ENCODE measurements around the gene SCO2. TPM values are rescaled to one million over a fixed set of nuclear protein-coding genes. Genes with fewer than 3 reads are reported as not detected.

SCO2 gene
- total RNA-seq, 4 donors from 2014 or later = 5.1 to 63.6 (median 5.9) TPM; not detected in 1

- H3K27me3 ChIP-seq = no peaks in the 10 kb centered on the region
- H3K4me1 ChIP-seq = peaks cover 21 to 74% (median 60%) of the 10 kb centered on the region in 4 donors
- peak overlapping the region; percentile 94 to 99 (median 98) for H3K27ac ChIP-seq
- no peaks in the 10 kb centered on the region for H3K9me3 ChIP-seq
- no peak for DNase-seq
- in situ Hi-C loops (cut with MboI; ENCODE audit: low pct_ligation_motif_present in 1 of 4, low pct_unique_long_range_greater_than_20kb in 1 of 4, low sequenced_read_pairs in 3 of 4) = no loop called here
- 85 to 92% methylated on average over 9 to 18 of the region's 18 CpGs for WGBS, 2 donors (ENCODE audit: low coverage in 1 of 2)
- H3K4me3 ChIP-seq = no peak overlapping the region
- no peak for TF ChIP-seq POLR2AphosphoS5 (IDR thresholded peaks at IDR 0.05)
- TF ChIP-seq POLR2A (IDR thresholded peaks at IDR 0.05) = no peak
- TF ChIP-seq EP300 (IDR thresholded peaks at IDR 0.05; ENCODE audit: low read depth) = no peak
- no peak for TF ChIP-seq CTCF (IDR thresholded peaks at IDR 0.05)
- H3K36me3 ChIP-seq = peaks cover 0 to 3% (median 0%) of the 10 kb centered on the region in 4 donors
- intact Hi-C loops (cut with DNase I; ENCODE audit: low total_unique reads) = no loop called here
Observed at GRCh38 chr22:50527921-50528681, 2.7 kb upstream of the SCO2 start.

GRCh38 chr22:50526834-50527801 lies 1.7 kb upstream of the SCO2 start:
- intact Hi-C loops (cut with DNase I; ENCODE audit: low total_unique reads) (no loop called here), in situ Hi-C loops (cut with MboI; ENCODE audit: low pct_ligation_motif_present in 1 of 4, low pct_unique_long_range_greater_than_20kb in 1 of 4, low sequenced_read_pairs in 3 of 4) (no loop called here)
- WGBS, 2 donors (ENCODE audit: low coverage in 1 of 2) = 54% methylated on average over 29 of the region's 29 CpGs; no CpG with 5 or more reads in 1 of the 2 donors
- peak; percentile 74 for DNase-seq
- H3K27me3 ChIP-seq = no peaks in the 10 kb centered on the region
- H3K9me3 ChIP-seq = no peaks in the 10 kb centered on the region
- H3K4me3 ChIP-seq = peak overlapping the region; percentile 58 to 86 (median 74)
- TF ChIP-seq POLR2A (IDR thresholded peaks at IDR 0.05) (peak; percentile 12), CTCF (IDR thresholded peaks at IDR 0.05) (no peak), EP300 (IDR thresholded peaks at IDR 0.05; ENCODE audit: low read depth) (no peak), POLR2AphosphoS5 (IDR thresholded peaks at IDR 0.05) (peak in 2 of 3 donors; percentile 44 to 59)
- peaks cover 15 to 66% (median 56%) of the 10 kb centered on the region in 4 donors for H3K4me1 ChIP-seq
- H3K27ac ChIP-seq = peak overlapping the region; percentile 95 to 99 (median 98)
- H3K36me3 ChIP-seq = peaks cover 0 to 11% (median 0%) of the 10 kb centered on the region in 4 donors

DNA sequence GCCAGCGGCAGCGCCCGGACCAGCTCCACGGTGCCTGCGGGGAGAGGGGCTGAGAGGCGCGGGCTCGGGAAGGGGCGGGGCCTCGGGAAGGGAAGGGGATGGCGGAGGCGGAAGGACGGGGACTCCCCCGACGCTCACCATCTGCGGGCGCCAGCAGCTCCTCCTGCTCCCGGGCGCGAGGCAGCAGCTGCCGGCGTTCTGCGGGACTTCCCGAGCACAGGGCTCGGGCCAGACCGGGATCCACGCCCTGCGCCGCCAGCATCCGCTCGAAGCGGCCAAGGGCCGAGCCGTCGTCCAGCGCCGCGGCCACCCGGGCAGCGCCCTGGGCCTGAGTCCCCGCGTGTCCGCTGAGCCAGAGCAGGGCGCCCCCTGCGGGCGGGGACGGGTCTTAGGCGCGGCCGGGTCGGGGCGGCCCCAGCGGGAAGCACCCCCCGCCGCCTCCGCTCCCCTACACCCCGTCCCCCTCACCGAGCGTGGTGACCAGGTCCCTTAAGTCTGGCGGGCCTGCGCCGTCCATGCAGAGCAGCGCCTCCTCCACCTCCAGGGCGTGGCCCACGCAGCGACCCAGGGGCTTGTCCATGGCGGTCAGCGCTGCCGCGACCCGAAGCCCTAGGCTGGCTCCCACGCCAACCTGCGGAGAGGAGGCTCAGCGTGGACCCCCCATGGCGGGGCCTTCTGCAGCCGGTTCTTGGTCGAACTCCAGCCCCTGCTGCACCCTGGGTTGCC lies 873 bp upstream of the SCO2 start:
- peaks cover 14 to 59% (median 48%) of the 10 kb centered on the region in 4 donors for H3K4me1 ChIP-seq
- peak overlapping the region; percentile 95 to 99 (median 98) for H3K27ac ChIP-seq
- peak; percentile 88 for DNase-seq
- WGBS, 2 donors (ENCODE audit: low coverage in 1 of 2) = 1% methylated on average over 50 of the region's 77 CpGs; no CpG with 5 or more reads in 1 of the 2 donors
- TF ChIP-seq EP300 (IDR thresholded peaks at IDR 0.05; ENCODE audit: low read depth) (no peak), POLR2A (IDR thresholded peaks at IDR 0.05) (no peak), CTCF (IDR thresholded peaks at IDR 0.05) (peak; percentile 37 to 76 (median 69)), POLR2AphosphoS5 (IDR thresholded peaks at IDR 0.05) (peak; percentile 10 to 60 (median 46))
- peak overlapping the region; percentile 58 to 86 (median 74) for H3K4me3 ChIP-seq
- no peaks in the 10 kb centered on the region for H3K27me3 ChIP-seq
- no peaks in the 10 kb centered on the region for H3K9me3 ChIP-seq
- in situ Hi-C loops (cut with MboI; ENCODE audit: low pct_ligation_motif_present in 1 of 4, low pct_unique_long_range_greater_than_20kb in 1 of 4, low sequenced_read_pairs in 3 of 4) = no loop called here
- intact Hi-C loops (cut with DNase I; ENCODE audit: low total_unique reads) = no loop called here
- peaks cover 0 to 11% (median 0%) of the 10 kb centered on the region in 4 donors for H3K36me3 ChIP-seq

Data from transverse colon (tissue), 4 donors.